GM21737 (cell line): ENCODE data around the gene WNT6.

Experiments used
- ATAC-seq: cut with Tn5 transposase; IDR thresholded peaks from one replicate; pipeline ENCODE4 v1.9.1; 2021; ENCODE audit warnings: mild to moderate bottlenecking, moderate library complexity; ENCODE audit not compliant: unreplicated experiment

The WNT6 gene

GRCh38 chr2:218859556-218859987 lies at the start of gene WNT6:
WNT6 (plus strand) TSS chr2:218859805; CDS start chr2:218860038, 233 bp downstream.
- no peak for ATAC-seq

DNA sequence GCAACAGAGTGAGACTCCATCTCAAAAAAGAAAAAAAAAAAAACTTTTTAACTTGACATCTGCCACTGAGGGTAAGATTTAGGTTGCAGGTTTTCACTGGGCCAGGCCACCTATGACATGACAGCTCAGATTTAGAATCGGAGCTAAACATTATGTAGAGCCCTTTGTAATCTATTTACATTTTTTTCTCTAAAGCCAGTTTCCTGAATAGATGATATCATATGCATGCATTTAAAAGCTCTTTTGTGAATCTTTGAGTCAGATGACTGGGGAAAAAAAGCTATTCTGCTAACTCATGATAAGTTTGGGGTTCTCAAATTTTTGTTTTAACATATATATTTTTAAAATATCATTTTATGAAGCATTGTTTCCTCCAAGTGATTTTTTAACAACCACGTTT lies 49.3 kb upstream of the WNT6 start:
- ATAC-seq = no peak

DNA sequence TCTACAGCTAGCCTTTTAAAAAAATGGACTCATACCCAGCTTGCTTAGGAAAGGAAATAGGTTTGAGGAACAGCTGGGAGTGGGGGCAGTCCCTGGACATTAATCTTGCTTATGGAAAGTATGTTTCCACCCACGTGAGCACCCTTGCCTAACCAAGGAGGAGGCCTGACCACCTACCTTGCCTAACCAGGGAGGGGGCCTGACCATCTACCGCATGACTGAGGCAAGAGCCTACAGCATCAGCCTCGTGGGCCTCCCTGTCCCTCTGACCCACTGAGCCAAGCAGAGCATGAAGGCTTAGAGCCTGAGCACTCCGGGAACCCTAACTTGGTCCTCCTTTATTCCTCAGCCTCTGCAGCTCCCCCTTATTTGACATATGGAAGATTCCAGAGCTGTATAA lies 48.2 kb upstream of the WNT6 start:
- no peak for ATAC-seq

DNA sequence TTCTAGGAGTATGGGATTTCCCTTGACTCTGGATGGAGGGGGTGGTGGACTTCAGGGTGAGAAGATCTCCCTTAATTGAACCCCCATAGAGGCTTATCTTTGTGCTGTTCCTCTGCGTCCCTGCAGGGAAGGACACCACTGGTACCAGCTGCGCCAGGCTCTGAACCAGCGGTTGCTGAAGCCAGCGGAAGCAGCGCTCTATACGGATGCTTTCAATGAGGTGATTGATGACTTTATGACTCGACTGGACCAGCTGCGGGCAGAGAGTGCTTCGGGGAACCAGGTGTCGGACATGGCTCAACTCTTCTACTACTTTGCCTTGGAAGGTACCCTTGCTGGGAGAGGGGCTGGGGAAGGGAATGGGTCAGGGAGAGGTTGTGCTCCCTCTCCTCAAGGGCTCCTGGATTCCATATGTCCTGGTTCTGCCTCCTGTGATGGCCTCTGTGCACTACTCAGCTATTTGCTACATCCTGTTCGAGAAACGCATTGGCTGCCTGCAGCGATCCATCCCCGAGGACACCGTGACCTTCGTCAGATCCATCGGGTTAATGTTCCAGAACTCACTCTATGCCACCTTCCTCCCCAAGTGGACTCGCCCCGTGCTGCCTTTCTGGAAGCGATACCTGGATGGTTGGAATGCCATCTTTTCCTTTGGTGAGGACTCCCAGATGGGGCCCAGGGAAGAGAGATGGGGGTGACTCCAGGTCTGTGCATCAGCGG lies 47.3 kb upstream of the WNT6 start:
- no peak for ATAC-seq

DNA sequence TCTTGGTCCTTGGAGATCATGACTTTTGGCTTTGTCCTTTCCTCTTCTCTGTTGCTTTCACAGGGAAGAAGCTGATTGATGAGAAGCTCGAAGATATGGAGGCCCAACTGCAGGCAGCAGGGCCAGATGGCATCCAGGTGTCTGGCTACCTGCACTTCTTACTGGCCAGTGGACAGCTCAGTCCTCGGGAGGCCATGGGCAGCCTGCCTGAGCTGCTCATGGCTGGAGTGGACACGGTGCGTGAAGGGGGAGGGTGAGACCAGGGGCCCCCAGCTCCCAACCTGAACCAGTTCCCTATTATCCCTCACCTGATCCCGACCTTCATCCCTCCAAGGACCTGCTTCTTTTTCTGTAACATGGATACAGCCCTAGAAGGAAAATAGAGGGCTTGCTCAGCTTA lies 46.7 kb upstream of the WNT6 start:
- no peak for ATAC-seq

DNA sequence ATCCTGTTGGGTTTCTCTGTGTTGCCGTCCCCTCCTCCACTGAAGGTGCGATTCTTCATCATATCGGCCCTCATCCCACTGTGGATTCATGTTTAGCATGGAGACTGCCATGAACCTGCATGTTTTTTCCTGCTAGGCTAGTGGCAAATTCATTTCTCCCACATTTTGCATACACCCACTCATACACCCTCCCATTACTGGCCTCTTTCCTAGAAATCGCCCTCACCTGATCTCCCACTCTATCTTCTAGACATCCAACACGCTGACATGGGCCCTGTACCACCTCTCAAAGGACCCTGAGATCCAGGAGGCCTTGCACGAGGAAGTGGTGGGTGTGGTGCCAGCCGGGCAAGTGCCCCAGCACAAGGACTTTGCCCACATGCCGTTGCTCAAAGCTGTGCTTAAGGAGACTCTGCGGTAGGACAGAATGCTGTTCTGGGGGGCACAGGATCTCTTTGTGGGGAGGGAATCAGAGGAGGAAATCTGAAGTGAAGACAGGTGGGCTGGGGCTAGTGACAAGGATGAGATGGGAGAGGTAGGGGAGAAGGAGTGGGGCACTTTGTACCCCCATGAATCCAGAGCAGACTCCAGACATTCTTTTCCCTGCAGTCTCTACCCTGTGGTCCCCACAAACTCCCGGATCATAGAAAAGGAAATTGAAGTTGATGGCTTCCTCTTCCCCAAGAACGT lies 45.7 kb upstream of the WNT6 start:
- no peak for ATAC-seq

- no peak for ATAC-seq
These were observed 44.9 kb upstream of the WNT6 start for GRCh38 chr2:218814540-218815243.

DNA sequence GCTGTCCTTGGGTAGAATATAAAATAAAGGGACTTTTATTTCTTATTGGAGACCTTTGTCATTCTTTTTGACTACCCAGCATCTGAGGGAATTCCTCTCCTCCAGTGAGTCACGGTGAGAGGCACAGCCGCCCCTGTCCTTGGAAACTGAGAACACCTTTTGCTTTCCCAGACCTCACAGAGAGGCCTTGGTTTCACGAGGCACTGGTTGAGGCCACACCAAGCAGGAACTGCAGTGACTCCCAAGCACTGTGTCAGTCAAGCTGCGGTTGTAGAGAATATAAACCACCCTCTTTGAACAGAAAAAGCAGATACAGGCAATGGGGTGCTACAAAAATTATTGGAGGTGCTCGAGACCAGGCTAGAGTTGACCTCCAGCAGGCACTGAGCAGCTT lies 44.4 kb upstream of the WNT6 start:
- no peak for ATAC-seq

- ATAC-seq = no peak
These were observed 44.0 kb upstream of the WNT6 start for GRCh38 chr2:218815649-218816048.

GRCh38 chr2:218816561-218817011 lies 43.0 kb upstream of the WNT6 start:
- ATAC-seq = no peak

DNA sequence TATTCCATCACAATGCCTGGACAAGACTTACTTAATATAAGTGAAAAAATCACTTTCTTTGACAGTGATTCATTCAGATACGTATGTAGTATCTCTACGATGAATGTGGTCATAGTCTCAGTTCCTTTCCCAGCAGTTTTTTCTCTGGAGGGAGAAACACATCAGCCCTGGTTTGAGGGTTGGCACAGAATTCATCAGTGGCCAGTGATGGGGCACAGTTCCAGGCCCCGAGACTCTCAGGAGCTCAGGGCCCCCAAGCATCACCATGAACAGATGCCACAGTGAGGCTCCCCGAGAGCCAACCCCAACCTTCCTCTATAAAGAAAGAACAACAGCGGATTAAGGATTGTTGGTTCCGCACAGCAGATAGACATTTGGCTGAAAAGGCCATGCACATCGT lies 40.5 kb upstream of the WNT6 start:
- ATAC-seq = no peak

DNA sequence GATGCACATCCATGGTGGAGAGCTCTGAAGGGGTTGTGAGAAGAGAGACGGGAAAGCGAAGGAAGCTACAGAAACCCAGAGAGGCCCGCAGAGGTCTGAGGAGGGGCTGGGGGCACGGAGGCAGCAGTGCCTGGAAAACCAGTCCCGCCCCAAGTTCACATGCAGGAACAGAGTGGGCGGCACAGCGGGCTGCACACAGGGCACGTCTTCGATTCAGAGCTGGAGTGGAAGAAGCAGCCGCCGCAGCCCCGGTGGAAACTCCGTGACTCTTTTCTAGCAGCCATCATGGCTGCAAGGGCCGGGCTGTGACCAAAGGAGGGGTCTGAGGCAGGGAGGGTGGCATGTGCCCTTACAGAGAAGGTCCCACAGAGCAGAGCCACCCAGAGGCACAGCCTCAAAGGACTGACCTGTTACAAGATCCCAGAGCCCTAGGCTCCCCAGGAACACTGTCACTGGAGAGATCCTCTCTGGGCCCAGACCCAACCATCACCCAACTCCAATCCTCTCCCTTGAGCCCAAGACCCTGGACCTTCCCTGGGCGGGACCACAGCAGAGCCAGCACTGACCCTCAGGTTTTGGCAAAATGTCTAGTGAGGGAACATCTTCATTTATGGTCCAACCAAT lies 38.7 kb upstream of the WNT6 start:
- ATAC-seq = no peak

GRCh38 chr2:218821605-218822211 lies 37.9 kb upstream of the WNT6 start:
- no peak for ATAC-seq

GRCh38 chr2:218822622-218823021 lies 37.0 kb upstream of the WNT6 start:
- no peak for ATAC-seq

GRCh38 chr2:218823196-218823855 lies 36.3 kb upstream of the WNT6 start:
- ATAC-seq = no peak

DNA sequence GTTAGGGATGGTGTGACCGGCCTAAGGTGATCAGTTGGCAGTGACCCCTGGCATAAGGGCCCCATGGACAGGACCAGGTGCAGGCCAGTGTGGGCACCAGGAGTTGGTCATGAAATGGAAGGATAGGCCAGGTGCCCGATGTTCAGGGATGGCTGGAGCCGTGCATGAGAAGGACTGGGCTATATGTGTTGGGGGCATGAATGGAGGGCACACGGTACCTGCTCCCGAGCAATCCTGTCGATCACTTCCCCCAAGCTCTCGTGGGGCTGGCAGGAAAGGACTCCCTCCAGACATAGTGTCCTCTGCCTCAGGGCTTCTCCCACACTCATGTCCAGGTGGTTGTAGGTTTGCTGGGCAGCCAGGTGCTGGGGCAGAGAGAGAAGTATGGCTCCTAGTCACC lies 35.6 kb upstream of the WNT6 start:
- ATAC-seq = no peak

GRCh38 chr2:218826791-218827190 lies 32.8 kb upstream of the WNT6 start:
- ATAC-seq = no peak

GRCh38 chr2:218827701-218828476 lies 31.7 kb upstream of the WNT6 start:
- no peak for ATAC-seq

DNA sequence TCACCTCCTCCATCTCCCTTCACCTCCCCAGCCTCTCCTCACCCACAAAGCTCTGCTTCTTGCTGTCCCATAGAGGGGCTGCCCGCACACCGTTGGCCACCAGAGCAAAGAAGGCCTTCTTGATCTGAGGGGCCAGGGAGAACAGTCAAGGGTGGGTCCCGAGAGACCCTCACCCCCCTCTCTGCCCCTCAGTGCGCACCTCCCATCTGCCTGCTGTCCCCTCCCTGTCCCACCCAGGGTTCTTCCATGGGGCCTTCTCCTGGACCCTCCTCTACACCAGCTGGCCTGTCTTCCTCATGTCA lies 31.2 kb upstream of the WNT6 start:
- ATAC-seq = no peak

DNA sequence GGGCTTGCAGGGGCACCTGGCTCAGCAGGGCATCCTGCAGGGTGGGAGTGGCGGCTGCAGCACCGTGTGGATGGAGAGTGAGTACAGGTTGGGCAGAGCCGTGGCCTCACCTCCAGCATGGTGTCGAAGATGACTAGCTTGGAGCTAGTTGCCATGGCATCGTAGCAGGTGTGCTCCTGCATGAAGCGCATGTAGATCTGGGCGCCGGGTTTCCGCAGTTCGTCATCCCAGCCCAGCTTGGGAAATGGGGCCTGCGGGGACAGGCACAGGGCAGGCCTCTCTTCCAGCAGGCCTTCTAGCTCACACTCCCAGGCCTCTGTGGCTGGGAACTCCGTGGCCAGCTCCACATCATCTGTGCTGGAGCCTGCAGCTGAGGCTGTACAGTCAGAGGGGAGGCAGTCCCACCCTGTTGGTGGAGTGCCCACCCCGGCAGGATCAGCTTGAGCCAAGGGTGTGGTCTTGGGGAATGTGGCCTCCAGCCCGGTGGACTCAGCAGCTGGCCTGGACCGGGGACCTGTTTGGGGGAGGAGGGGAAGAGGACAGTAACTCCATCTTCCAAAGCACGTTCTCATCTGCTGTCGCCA lies 29.6 kb upstream of the WNT6 start:
- no peak for ATAC-seq
